Stimulated activated CD8-positive, alpha-beta memory T cell treated with anti-CD3 and anti-CD28 coated beads, Interleukin-7, amount 100 ng/mL, for 1 hour (primary cell): Measurements from ENCODE around the gene PFKL.
"Not testable (repeated sequence)": the region's sequence is repeated elsewhere in the genome, so short reads cannot be mapped to it uniquely, and the experiment has no call there.

Experiments
- DNase-seq, 2 donors: peaks; one replicate each; pipeline ENCODE4 v3.0.0-alpha.2; 2020; ENCODE audit warnings: low read depth in 2 of 2

Gene PFKL

GRCh38 chr21:44327603-44327974, 27.7 kb downstream of the PFKL start:
- DNase-seq = no peak

GRCh38 chr21:44328242-44328895, 28.5 kb downstream of the PFKL start:
- no peak for DNase-seq

- DNase-seq = no peak
These were observed 29.4 kb downstream of the PFKL start for GRCh38 chr21:44329086-44329889.

GRCh38 chr21:44329971-44330681, 30.3 kb downstream of the PFKL start:
- DNase-seq = no peak

- DNase-seq = no peak
These were observed 30.8 kb downstream of the PFKL start for GRCh38 chr21:44330698-44331097.

GRCh38 chr21:44331209-44331608, 31.4 kb downstream of the PFKL start:
- DNase-seq = no peak

GRCh38 chr21:44331650-44332307, 31.9 kb downstream of the PFKL start:
- no peak for DNase-seq

- no peak for DNase-seq
These were observed 32.5 kb downstream of the PFKL start for GRCh38 chr21:44332383-44332782.

GRCh38 chr21:44332965-44333364, 33.1 kb downstream of the PFKL start:
- no peak for DNase-seq

GRCh38 chr21:44333509-44334328, 33.9 kb downstream of the PFKL start:
- no peak for DNase-seq

GRCh38 chr21:44334329-44335030, 34.6 kb downstream of the PFKL start:
- DNase-seq = no peak

GRCh38 chr21:44335266-44336059, 35.6 kb downstream of the PFKL start:
- DNase-seq = no peak

- DNase-seq = no peak
These were observed 37.6 kb downstream of the PFKL start for GRCh38 chr21:44337449-44337848.

GRCh38 chr21:44337941-44338895, 38.4 kb downstream of the PFKL start:
- no peak for DNase-seq

- peak; percentile 88 to 89 for DNase-seq
These were observed 39.4 kb downstream of the PFKL start, which contains the start of gene CFAP410 for GRCh38 chr21:44338971-44339910. TSS of gene CFAP410 (minus strand) at chr21:44339390. CDS start at chr21:44339194, 196 bp downstream.

GRCh38 chr21:44341726-44342458, 42.0 kb downstream of the PFKL start:
- not testable (repeated sequence) for DNase-seq

- not testable (repeated sequence) for DNase-seq
These were observed 43.1 kb downstream of the PFKL start for GRCh38 chr21:44342981-44343380.
